Vagina (tissue), 2 donors: ENCODE measurements around the gene HIPK2.

Experiments used
- CTCF ChIP-seq, 3 experiments: fragments of 450-650 bp in 2 of 3; fragments of 200-600 bp in 1 of 3; sonication (generic) in 1 of 3; IDR thresholded peaks; one replicate each; pipeline ENCODE4 v1.5.1; 2017 to 2019; ENCODE audit warnings: antibody characterized with exemption in 3 of 3, mild to moderate bottlenecking in 2 of 3, moderate library complexity in 2 of 3
- POLR2AphosphoS5 ChIP-seq, 2 donors: sonication (generic); formaldehyde crosslinking; IDR thresholded peaks; one replicate each; pipeline ENCODE4 v1.9.0; 2017; ENCODE audit warnings: antibody characterized with exemption in 2 of 2, mild to moderate bottlenecking in 2 of 2, low read depth in 1 of 2; ENCODE audit not compliant: insufficient read depth in 1 of 2

- TF ChIP-seq CTCF (IDR thresholded peaks at IDR 0.05) (no peak), POLR2AphosphoS5 (IDR thresholded peaks at IDR 0.05; ENCODE audit: insufficient read depth in 1 of 2, low read depth in 1 of 2) (no peak)
Measured at GRCh38 chr7:139813151-139813550, 35.4 kb upstream of the HIPK2 start.
